HepG2 (cell line): ENCODE measurements around the gene AJM1. TPM values are rescaled to one million over a fixed set of nuclear protein-coding genes. Genes with fewer than 3 reads are reported as not detected.
"Not testable (repeated sequence)": the region's sequence is repeated elsewhere in the genome, so short reads cannot be mapped to it uniquely, and the experiment has no call there.

Experiments
- BATF2 ChIP-seq: sonication (generic); formaldehyde crosslinking; IDR thresholded peaks from 2 replicates; pipeline ENCODE4 v1.8.0; 2022; ENCODE audit warnings: mild to moderate bottlenecking, missing genetic modification reagents, moderate library complexity
- CBX1 ChIP-seq: IDR thresholded peaks from one replicate; pipeline ENCODE4 v1.6.1; 2016; ENCODE audit warnings: antibody characterized with exemption, low read depth
- GATAD1 ChIP-seq: IDR thresholded peaks from 2 replicates; pipeline ENCODE4 v1.6.1; 2016; ENCODE audit warnings: missing genetic modification reagents, missing compliant biosample characterization
- HDAC1 ChIP-seq: sonication (generic); formaldehyde crosslinking; IDR thresholded peaks from 2 replicates; pipeline ENCODE4 v1.5.1; 2020; ENCODE audit warnings: mild to moderate bottlenecking, missing genetic modification reagents
- ISL2 ChIP-seq: sonication (generic); formaldehyde crosslinking; IDR thresholded peaks from 2 replicates; pipeline ENCODE4 v1.5.0; 2020; ENCODE audit warnings: missing genetic modification reagents
- MIXL1 ChIP-seq: IDR thresholded peaks from 2 replicates; pipeline ENCODE4 v1.6.1; 2016
- NFYC ChIP-seq: IDR thresholded peaks from 2 replicates; pipeline ENCODE4 v1.6.1; 2016; ENCODE audit warnings: missing genetic modification reagents, missing compliant biosample characterization
- NONO ChIP-seq, 2 experiments: fragments of 450-650 bp in 1 of 2; sonication (generic) in 1 of 2; formaldehyde crosslinking in 1 of 2; IDR thresholded peaks in 1 of 2; conservative IDR thresholded peaks in 1 of 2; 2 replicates each; pipeline versions ENCODE4 v1.6.1 to v1.8.0; 2017 to 2022; ENCODE audit warnings: mild to moderate bottlenecking in 1 of 2, missing genetic modification reagents in 1 of 2, moderate library complexity in 1 of 2
- RAD21 ChIP-seq: fragments of 450-650 bp; formaldehyde crosslinking; IDR thresholded peaks from 2 replicates; pipeline ENCODE4 v1.5.0; 2020; ENCODE audit warnings: mild to moderate bottlenecking
- RFXAP ChIP-seq: sonication (generic); formaldehyde crosslinking; IDR thresholded peaks from 2 replicates; pipeline ENCODE4 v1.4.0; 2020; ENCODE audit warnings: missing genetic modification reagents, borderline replicate concordance
- STAG1 ChIP-seq: sonication (generic); formaldehyde crosslinking; IDR thresholded peaks from 2 replicates; pipeline ENCODE4 v1.4.0; 2020; ENCODE audit warnings: missing genetic modification reagents
- TAF1 ChIP-seq: sonication (generic); formaldehyde crosslinking; IDR thresholded peaks from 2 replicates; pipeline ENCODE4 v1.4.0; 2020; ENCODE audit warnings: missing genetic modification reagents
- TFDP2 ChIP-seq: sonication (generic); formaldehyde crosslinking; IDR thresholded peaks from 2 replicates; pipeline ENCODE4 v1.4.0; 2020; ENCODE audit warnings: missing genetic modification reagents
- THAP11 ChIP-seq: IDR thresholded peaks from 2 replicates; pipeline ENCODE4 v1.6.1; 2016; ENCODE audit warnings: missing biosample characterization, missing genetic modification reagents
- ZMAT3 ChIP-seq: sonication (generic); formaldehyde crosslinking; conservative IDR thresholded peaks from 2 replicates; pipeline ENCODE4 v1.7.0; 2021; ENCODE audit warnings: missing genetic modification reagents
- ZMYM4 ChIP-seq: sonication (generic); formaldehyde crosslinking; IDR thresholded peaks from 2 replicates; pipeline ENCODE4 v1.8.1; 2023; ENCODE audit warnings: mild to moderate bottlenecking, missing genetic modification reagents
- ZNF350 ChIP-seq: sonication (generic); formaldehyde crosslinking; IDR thresholded peaks from 2 replicates; pipeline ENCODE4 v1.4.0; 2020; ENCODE audit warnings: mild to moderate bottlenecking, low read depth, missing genetic modification reagents, borderline replicate concordance
- ZNF501 ChIP-seq: sonication (generic); formaldehyde crosslinking; IDR thresholded peaks from 2 replicates; pipeline ENCODE4 v1.5.1; 2020; ENCODE audit warnings: mild to moderate bottlenecking, moderate library complexity, missing genetic modification reagents
- ZNF564 ChIP-seq: sonication (generic); formaldehyde crosslinking; IDR thresholded peaks from 2 replicates; pipeline ENCODE4 v1.8.1; 2023; ENCODE audit warnings: mild to moderate bottlenecking, missing genetic modification reagents
- ZNF782 ChIP-seq: sonication (generic); formaldehyde crosslinking; IDR thresholded peaks from 2 replicates; pipeline ENCODE4 v1.4.0; 2020; ENCODE audit warnings: missing genetic modification reagents, mild to moderate bottlenecking, borderline replicate concordance
- polyA plus RNA-seq, 8 experiments: library from polyadenylated mRNA; depleted of rRNA in 3 of 8; stranded (reverse) in 7 of 8; unstranded in 1 of 8; fragments of >200 nt; fragmentation: Illumina TruSeq in 4 of 8; extraction: Trizol in 4 of 8; gene quantifications; 2 replicates each; pipeline versions ENCODE4 v1.2.1 to v1.2.3, GENCODE V29; 2011 to 2016; ENCODE audit warnings: low read depth in 4 of 8, missing spikeins in 1 of 8, mixed read lengths in 1 of 8; ENCODE audit not compliant: insufficient read depth in 1 of 8
- total RNA-seq, 5 experiments: library from RNA; depleted of rRNA; stranded (reverse); fragments of >200 nt; fragmentation: Illumina TruSeq; extraction: Trizol; gene quantifications; 2 replicates each; pipeline ENCODE4 v1.2.3, GENCODE V29; 2016; ENCODE audit warnings: low read depth in 1 of 5
- TF ChIP-seq, protein P1 (sequence below): sonication (generic); formaldehyde crosslinking; IDR thresholded peaks from 2 replicates; pipeline ENCODE4 v1.4.0; 2020; ENCODE audit warnings: mild to moderate bottlenecking, missing genetic modification reagents
- TF ChIP-seq, protein P2 (sequence below): IDR thresholded peaks from 2 replicates; pipeline ENCODE4 v1.6.1; 2016; ENCODE audit warnings: missing compliant biosample characterization, missing genetic modification reagents, borderline replicate concordance
- TF ChIP-seq, protein P3 (sequence below): sonication (generic); formaldehyde crosslinking; IDR thresholded peaks from 2 replicates; pipeline ENCODE4 v1.4.0; 2020; ENCODE audit warnings: missing genetic modification reagents, borderline replicate concordance

The AJM1 gene
- total and polyA plus RNA-seq, 2 of the 13 experiments (the other 11 are each of a cell fraction or from before 2014, with no cell fraction given) = 1.1 to 1.2 TPM

DNA sequence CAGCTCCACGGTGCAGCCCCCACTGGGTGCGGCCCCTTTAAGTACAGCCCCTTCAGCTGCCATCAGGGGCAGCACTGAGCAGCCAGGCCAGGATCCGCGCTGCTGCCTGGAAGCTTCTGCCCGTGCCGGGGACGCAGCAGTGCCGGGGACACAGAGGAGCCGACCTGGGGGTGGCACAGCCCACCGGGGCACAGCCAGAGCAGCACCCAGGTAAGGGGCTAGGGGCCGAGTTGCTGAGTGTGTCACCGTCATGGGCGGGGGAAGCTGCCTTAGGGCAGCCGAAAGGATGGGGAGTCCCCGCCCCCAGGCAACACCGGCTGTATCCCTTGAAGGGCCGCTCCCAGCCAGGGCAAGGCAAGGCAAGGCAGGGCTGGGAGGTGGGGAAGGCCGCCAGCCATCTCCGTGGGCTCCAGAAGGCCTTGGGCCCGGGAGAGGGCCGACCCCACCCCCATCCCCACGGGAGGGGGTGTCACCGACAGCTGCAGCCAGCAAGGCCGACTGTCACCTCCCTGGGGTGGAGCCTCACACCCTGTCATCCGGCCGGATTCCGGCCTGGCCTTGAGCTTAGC is at the start of gene AJM1 (continued):
- TF ChIP-seq ISL2 (CRISPR knock-in tag) (0 out of 2 replicates have a peak, but pooled peaks have one; percentile 57), TAF1 (peak; percentile 30; the same call in 1 of the 2 replicates), ZMYM4 (CRISPR knock-in tag) (0 out of 2 replicates have a peak, but pooled peaks have one; percentile 46), ZNF564 (CRISPR knock-in tag) (peak; percentile 65; the same call in 1 of the 2 replicates), TFDP2 (0 out of 2 replicates have a peak, but pooled peaks have one; percentile 34), NONO (CRISPR knock-in tag; conservative IDR thresholded peaks at IDR 0.05) (peak; percentile 81), BATF2 (CRISPR knock-in tag) (0 out of 2 replicates have a peak, but pooled peaks have one; percentile 58), MIXL1 (peak; percentile 13; the same call in 1 of the 2 replicates), RFXAP (CRISPR knock-in tag) (0 out of 2 replicates have a peak, but pooled peaks have one; percentile 55), THAP11 (CRISPR knock-in tag) (peak; percentile 35), ZNF350 (CRISPR knock-in tag) (peak; percentile 58; the same call in 1 of the 2 replicates), ZNF501 (CRISPR knock-in tag) (peak; percentile 32; the same call in 1 of the 2 replicates), STAG1 (CRISPR knock-in tag) (peak; percentile 58), RAD21 (0 out of 2 replicates have a peak, but pooled peaks have one; percentile 40), ZNF782 (peak; percentile 78; the same call in 1 of the 2 replicates), HDAC1 (CRISPR knock-in tag) (peak; percentile 48; the same call in 1 of the 2 replicates), ZMAT3 (peak; percentile 82), GATAD1 (CRISPR knock-in tag) (0 out of 2 replicates have a peak, but pooled peaks have one; percentile 17), CBX1 (peak; percentile 24), NFYC (CRISPR knock-in tag) (peak; percentile 8; the same call in 1 of the 2 replicates)
- TF ChIP-seq, protein P1, sequence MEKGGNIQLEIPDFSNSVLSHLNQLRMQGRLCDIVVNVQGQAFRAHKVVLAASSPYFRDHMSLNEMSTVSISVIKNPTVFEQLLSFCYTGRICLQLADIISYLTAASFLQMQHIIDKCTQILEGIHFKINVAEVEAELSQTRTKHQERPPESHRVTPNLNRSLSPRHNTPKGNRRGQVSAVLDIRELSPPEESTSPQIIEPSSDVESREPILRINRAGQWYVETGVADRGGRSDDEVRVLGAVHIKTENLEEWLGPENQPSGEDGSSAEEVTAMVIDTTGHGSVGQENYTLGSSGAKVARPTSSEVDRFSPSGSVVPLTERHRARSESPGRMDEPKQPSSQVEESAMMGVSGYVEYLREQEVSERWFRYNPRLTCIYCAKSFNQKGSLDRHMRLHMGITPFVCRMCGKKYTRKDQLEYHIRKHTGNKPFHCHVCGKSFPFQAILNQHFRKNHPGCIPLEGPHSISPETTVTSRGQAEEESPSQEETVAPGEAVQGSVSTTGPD (CRISPR knock-in tag) = 0 out of 2 replicates have a peak, but pooled peaks have one; percentile 33
- TF ChIP-seq, protein P2, sequence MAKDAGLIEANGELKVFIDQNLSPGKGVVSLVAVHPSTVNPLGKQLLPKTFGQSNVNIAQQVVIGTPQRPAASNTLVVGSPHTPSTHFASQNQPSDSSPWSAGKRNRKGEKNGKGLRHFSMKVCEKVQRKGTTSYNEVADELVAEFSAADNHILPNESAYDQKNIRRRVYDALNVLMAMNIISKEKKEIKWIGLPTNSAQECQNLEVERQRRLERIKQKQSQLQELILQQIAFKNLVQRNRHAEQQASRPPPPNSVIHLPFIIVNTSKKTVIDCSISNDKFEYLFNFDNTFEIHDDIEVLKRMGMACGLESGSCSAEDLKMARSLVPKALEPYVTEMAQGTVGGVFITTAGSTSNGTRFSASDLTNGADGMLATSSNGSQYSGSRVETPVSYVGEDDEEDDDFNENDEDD (CRISPR knock-in tag) = peak; percentile 23; the same call in 1 of the 2 replicates
- not testable (repeated sequence) for TF ChIP-seq NONO (IDR thresholded peaks at IDR 0.05)
- TF ChIP-seq, protein P3, sequence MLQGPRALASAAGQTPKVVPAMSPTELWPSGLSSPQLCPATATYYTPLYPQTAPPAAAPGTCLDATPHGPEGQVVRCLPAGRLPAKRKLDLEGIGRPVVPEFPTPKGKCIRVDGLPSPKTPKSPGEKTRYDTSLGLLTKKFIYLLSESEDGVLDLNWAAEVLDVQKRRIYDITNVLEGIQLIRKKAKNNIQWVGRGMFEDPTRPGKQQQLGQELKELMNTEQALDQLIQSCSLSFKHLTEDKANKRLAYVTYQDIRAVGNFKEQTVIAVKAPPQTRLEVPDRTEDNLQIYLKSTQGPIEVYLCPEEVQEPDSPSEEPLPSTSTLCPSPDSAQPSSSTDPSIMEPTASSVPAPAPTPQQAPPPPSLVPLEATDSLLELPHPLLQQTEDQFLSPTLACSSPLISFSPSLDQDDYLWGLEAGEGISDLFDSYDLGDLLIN (CRISPR knock-in tag) = 0 out of 2 replicates have a peak, but pooled peaks have one; percentile 39
